GM23338 (cell line): ENCODE measurements around the gene TRPM7. TPM values are rescaled to one million over a fixed set of nuclear protein-coding genes. Genes with fewer than 3 reads are reported as not detected.

Source experiments
- ATAC-seq: fragments of 200-7000 bp; cut with Tn5 transposase; 3 replicates; pipeline ENCODE4 v1.9.1; 2020
- DNase-seq: peaks from one replicate; pipeline ENCODE4 v3.0.0-alpha.2; 2015; ENCODE audit warnings: low spot score
- H2AFZ ChIP-seq: fragments of 200-600 bp; sonication (generic); 2 replicates; pipeline ENCODE4 v1.8.0; 2016; ENCODE audit warnings: antibody characterized with exemption, mild to moderate bottlenecking, moderate library complexity
- H3F3A ChIP-seq: fragments of 200-600 bp; sonication (generic); replicated peaks from 2 replicates; pipeline ENCODE4 v1.8.0; 2017; ENCODE audit warnings: antibody characterized with exemption, mixed run types, low read depth
- H3K27ac ChIP-seq: fragments of 200-600 bp; sonication (generic); 2 replicates; pipeline ENCODE4 v1.6.1; 2016; ENCODE audit warnings: low read depth
- H3K27me3 ChIP-seq: fragments of 200-600 bp; sonication (generic); 2 replicates; pipeline ENCODE4 v1.8.0; 2016; ENCODE audit warnings: mild to moderate bottlenecking, mixed run types, moderate library complexity; ENCODE audit not compliant: insufficient read depth
- H3K36me3 ChIP-seq: fragments of 200-600 bp; sonication (generic); 2 replicates; pipeline ENCODE4 v1.8.0; 2016; ENCODE audit warnings: mild to moderate bottlenecking; ENCODE audit not compliant: insufficient read depth
- H3K4me1 ChIP-seq: fragments of 200-600 bp; sonication (generic); 2 replicates; pipeline ENCODE4 v1.8.0; 2016; ENCODE audit warnings: mild to moderate bottlenecking, moderate library complexity; ENCODE audit not compliant: insufficient read depth
- H3K4me2 ChIP-seq: fragments of 200-600 bp; sonication (generic); 2 replicates; pipeline ENCODE4 v1.7.1; 2017; ENCODE audit warnings: mixed run types
- H3K4me3 ChIP-seq: fragments of 200-600 bp; sonication (generic); 2 replicates; pipeline ENCODE4 v1.6.1; 2016; ENCODE audit warnings: mixed run types
- H3K79me2 ChIP-seq: fragments of 200-600 bp; sonication (generic); replicated peaks from 2 replicates; pipeline ENCODE4 v1.8.0; 2017; ENCODE audit warnings: mild to moderate bottlenecking; ENCODE audit not compliant: insufficient read depth
- H3K9me2 ChIP-seq: fragments of 200-600 bp; sonication (generic); 2 replicates; pipeline ENCODE4 v1.8.0; 2017; ENCODE audit not compliant: insufficient read depth
- H4K20me1 ChIP-seq: fragments of 200-600 bp; sonication (generic); replicated peaks from 2 replicates; pipeline ENCODE4 v1.8.0; 2017; ENCODE audit warnings: mild to moderate bottlenecking; ENCODE audit not compliant: insufficient read depth
- H3K27ac Mint-ChIP-seq: 2 replicates; pipeline ENCODE4 v1.8.0; 2020; ENCODE audit warnings: inconsistent platforms, mild to moderate bottlenecking, moderate library complexity, mixed read lengths
- H3K27me3 Mint-ChIP-seq: 3 replicates; pipeline ENCODE4 v1.8.0; 2022; ENCODE audit warnings: low read depth, mild to moderate bottlenecking, moderate library complexity, mixed read lengths, inconsistent platforms; ENCODE audit not compliant: insufficient read depth, poor library complexity
- H3K36me3 Mint-ChIP-seq: 3 replicates; pipeline ENCODE4 v1.8.0; 2021; ENCODE audit warnings: low read depth, mild to moderate bottlenecking, inconsistent platforms, moderate library complexity, mixed read lengths
- H3K4me1 Mint-ChIP-seq: 3 replicates; pipeline ENCODE4 v1.8.0; 2020; ENCODE audit warnings: mild to moderate bottlenecking, inconsistent platforms, mixed read lengths
- H3K4me3 Mint-ChIP-seq: 3 replicates; pipeline ENCODE4 v1.8.0; 2021; ENCODE audit warnings: moderate library complexity, mild to moderate bottlenecking, inconsistent platforms, mixed read lengths
- H3K9me3 Mint-ChIP-seq: 3 replicates; pipeline ENCODE4 v1.8.0; 2020; ENCODE audit warnings: moderate library complexity, mild to moderate bottlenecking, inconsistent platforms, mixed read lengths
- CREB1 ChIP-seq: fragments of 250-450 bp; sonication (Bioruptor Pico); IDR thresholded peaks from 2 replicates; pipeline ENCODE4 v1.5.0; 2020; ENCODE audit warnings: low read depth, mild to moderate bottlenecking, moderate library complexity
- CTCF ChIP-seq, 2 experiments: fragments of 200-600 bp in 1 of 2; sonication (generic) in 1 of 2; conservative IDR thresholded peaks; 2 replicates each; pipeline versions ENCODE4 v1.5.1 to v1.6.1; 2016 to 2017; ENCODE audit warnings: antibody characterized with exemption in 2 of 2, low read depth in 2 of 2, mild to moderate bottlenecking in 2 of 2, moderate library complexity in 1 of 2
- EZH2 ChIP-seq: fragments of 200-600 bp; sonication (generic); IDR thresholded peaks from one replicate; pipeline ENCODE4 v1.8.0; 2017; ENCODE audit warnings: antibody characterized with exemption, mild to moderate bottlenecking, low read depth; ENCODE audit not compliant: unreplicated experiment
- EZH2phosphoT487 ChIP-seq: fragments of 200-600 bp; sonication (generic); IDR thresholded peaks from one replicate; pipeline ENCODE4 v1.8.1; 2018; ENCODE audit warnings: antibody characterized with exemption; ENCODE audit not compliant: unreplicated experiment
- JUNB ChIP-seq: IDR thresholded peaks from one replicate; pipeline ENCODE4 v1.6.1; 2016; ENCODE audit warnings: antibody characterized with exemption; ENCODE audit not compliant: unreplicated experiment
- NANOG ChIP-seq: IDR thresholded peaks from 2 replicates; pipeline ENCODE4 v1.6.1; 2016; ENCODE audit warnings: antibody characterized with exemption, borderline replicate concordance
- POLR2AphosphoS5 ChIP-seq: IDR thresholded peaks from 2 replicates; pipeline ENCODE4 v1.6.1; 2016; ENCODE audit warnings: antibody characterized with exemption, low read depth
- STAT1 ChIP-seq: IDR thresholded peaks from one replicate; pipeline ENCODE4 v1.6.1; 2016; ENCODE audit warnings: antibody characterized with exemption; ENCODE audit not compliant: unreplicated experiment
- ZNF114 ChIP-seq: fragments of 250-450 bp; sonication (Bioruptor Pico); IDR thresholded peaks from 2 replicates; pipeline ENCODE4 v1.5.0; 2020; ENCODE audit warnings: mild to moderate bottlenecking, moderate library complexity
- ZNF331 ChIP-seq: fragments of 250-450 bp; sonication (Bioruptor Pico); IDR thresholded peaks from 2 replicates; pipeline ENCODE4 v1.5.0; 2020; ENCODE audit warnings: low read depth, mild to moderate bottlenecking, moderate library complexity
- polyA plus RNA-seq: library from polyadenylated mRNA; unstranded; fragments of >200 nt; fragmentation: Nextera tagmentation; extraction: Ambion mirVana; gene quantifications from 2 replicates; pipeline ENCODE4 v1.2.1, GENCODE V29; 2016
- total RNA-seq: library from RNA; depleted of rRNA; stranded (reverse); fragments of >200 nt; shearing (Covaris generic); gene quantifications from 2 replicates; pipeline ENCODE4 v1.2.3, GENCODE V29; 2014
- TF ChIP-seq, protein P1 (sequence below): IDR thresholded peaks from one replicate; pipeline ENCODE4 v1.6.1; 2018; ENCODE audit warnings: antibody characterized with exemption; ENCODE audit not compliant: unreplicated experiment
- TF ChIP-seq, protein P2 (sequence below): IDR thresholded peaks from 2 replicates; pipeline ENCODE4 v1.6.1; 2016; ENCODE audit warnings: antibody characterized with exemption

TRPM7 gene
- total and polyA plus RNA-seq, 2 experiments from 2014 or later, result 8.3 to 41.0 TPM

GRCh38 chr15:50546566-50546965 lies 140.0 kb downstream of the TRPM7 start, which contains the start of gene USP50 (continued):
- TF ChIP-seq CTCF (conservative IDR thresholded peaks at IDR 0.05; ENCODE audit: low read depth in 2 of 2), result no peak
- no peak for TF ChIP-seq POLR2AphosphoS5
- no peak for TF ChIP-seq ZNF331 (CRISPR knock-in tag)
- TF ChIP-seq EZH2phosphoT487, result no peak
- TF ChIP-seq, protein P1, sequence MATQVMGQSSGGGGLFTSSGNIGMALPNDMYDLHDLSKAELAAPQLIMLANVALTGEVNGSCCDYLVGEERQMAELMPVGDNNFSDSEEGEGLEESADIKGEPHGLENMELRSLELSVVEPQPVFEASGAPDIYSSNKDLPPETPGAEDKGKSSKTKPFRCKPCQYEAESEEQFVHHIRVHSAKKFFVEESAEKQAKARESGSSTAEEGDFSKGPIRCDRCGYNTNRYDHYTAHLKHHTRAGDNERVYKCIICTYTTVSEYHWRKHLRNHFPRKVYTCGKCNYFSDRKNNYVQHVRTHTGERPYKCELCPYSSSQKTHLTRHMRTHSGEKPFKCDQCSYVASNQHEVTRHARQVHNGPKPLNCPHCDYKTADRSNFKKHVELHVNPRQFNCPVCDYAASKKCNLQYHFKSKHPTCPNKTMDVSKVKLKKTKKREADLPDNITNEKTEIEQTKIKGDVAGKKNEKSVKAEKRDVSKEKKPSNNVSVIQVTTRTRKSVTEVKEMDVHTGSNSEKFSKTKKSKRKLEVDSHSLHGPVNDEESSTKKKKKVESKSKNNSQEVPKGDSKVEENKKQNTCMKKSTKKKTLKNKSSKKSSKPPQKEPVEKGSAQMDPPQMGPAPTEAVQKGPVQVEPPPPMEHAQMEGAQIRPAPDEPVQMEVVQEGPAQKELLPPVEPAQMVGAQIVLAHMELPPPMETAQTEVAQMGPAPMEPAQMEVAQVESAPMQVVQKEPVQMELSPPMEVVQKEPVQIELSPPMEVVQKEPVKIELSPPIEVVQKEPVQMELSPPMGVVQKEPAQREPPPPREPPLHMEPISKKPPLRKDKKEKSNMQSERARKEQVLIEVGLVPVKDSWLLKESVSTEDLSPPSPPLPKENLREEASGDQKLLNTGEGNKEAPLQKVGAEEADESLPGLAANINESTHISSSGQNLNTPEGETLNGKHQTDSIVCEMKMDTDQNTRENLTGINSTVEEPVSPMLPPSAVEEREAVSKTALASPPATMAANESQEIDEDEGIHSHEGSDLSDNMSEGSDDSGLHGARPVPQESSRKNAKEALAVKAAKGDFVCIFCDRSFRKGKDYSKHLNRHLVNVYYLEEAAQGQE, result no peak
- TF ChIP-seq CREB1 (CRISPR knock-in tag), result no peak
- TF ChIP-seq, protein P2, sequence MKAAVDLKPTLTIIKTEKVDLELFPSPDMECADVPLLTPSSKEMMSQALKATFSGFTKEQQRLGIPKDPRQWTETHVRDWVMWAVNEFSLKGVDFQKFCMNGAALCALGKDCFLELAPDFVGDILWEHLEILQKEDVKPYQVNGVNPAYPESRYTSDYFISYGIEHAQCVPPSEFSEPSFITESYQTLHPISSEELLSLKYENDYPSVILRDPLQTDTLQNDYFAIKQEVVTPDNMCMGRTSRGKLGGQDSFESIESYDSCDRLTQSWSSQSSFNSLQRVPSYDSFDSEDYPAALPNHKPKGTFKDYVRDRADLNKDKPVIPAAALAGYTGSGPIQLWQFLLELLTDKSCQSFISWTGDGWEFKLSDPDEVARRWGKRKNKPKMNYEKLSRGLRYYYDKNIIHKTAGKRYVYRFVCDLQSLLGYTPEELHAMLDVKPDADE, result no peak
- TF ChIP-seq NANOG, result no peak
- no peak for TF ChIP-seq EZH2
- no peak for TF ChIP-seq JUNB

GRCh38 chr15:50544368-50544767 lies 142.2 kb downstream of the TRPM7 start:
- no peak overlapping the region for H3K4me2 ChIP-seq
- peak overlapping the region; percentile 60 for H2AFZ ChIP-seq
- no peak overlapping the region for H3K4me3 Mint-ChIP-seq
- H3K36me3 ChIP-seq, result no peaks in the 10 kb centered on the region
- DNase-seq (peak; percentile 17), ATAC-seq (peak; percentile 62)
- no peaks in the 10 kb centered on the region for H3K4me1 ChIP-seq
- no peak overlapping the region for H3K27ac ChIP-seq
- no peaks in the 10 kb centered on the region for H3F3A ChIP-seq
- H3K27me3 ChIP-seq, result no peaks in the 10 kb centered on the region
- no peaks in the 10 kb centered on the region for H4K20me1 ChIP-seq
- H3K79me2 ChIP-seq, result no peaks in the 10 kb centered on the region
- H3K36me3 Mint-ChIP-seq, result no peaks in the 10 kb centered on the region
- H3K4me1 Mint-ChIP-seq, result peaks cover 3% of the 10 kb centered on the region; the same call in 2 of the 3 replicates
- no peaks in the 10 kb centered on the region for H3K9me3 Mint-ChIP-seq
- H3K27me3 Mint-ChIP-seq, result no peaks in the 10 kb centered on the region
- H3K27ac Mint-ChIP-seq, result no peak overlapping the region
- no peak overlapping the region for H3K4me3 ChIP-seq
- H3K9me2 ChIP-seq, result no peaks in the 10 kb centered on the region; the same call in 1 of the 2 replicates
- TF ChIP-seq STAT1 (no peak), ZNF114 (CRISPR knock-in tag) (no peak), NANOG (no peak), ZNF331 (CRISPR knock-in tag) (no peak), JUNB (no peak), POLR2AphosphoS5 (no peak), EZH2 (no peak)
- TF ChIP-seq, protein P1, result no peak
- TF ChIP-seq, protein P2, result no peak
